IMR-90 (cell line): Measurements from ENCODE around the gene NACC1. TPM values are rescaled to one million over a fixed set of nuclear protein-coding genes. Genes with fewer than 3 reads are reported as not detected.

ENCODE experiments used
- ATAC-seq: fragments of 200-7000 bp; cut with Tn5 transposase; 2 replicates; pipeline ENCODE4 v1.9.1; 2020; ENCODE audit warnings: low read depth, mild to moderate bottlenecking, moderate library complexity
- BruUV-seq: library from RNA; stranded (reverse); fragments of 400-500 nt; replicated peaks from 2 replicates; lab custom pipeline; 2021; lab: Mats Ljungman, UMichigan
- CTCF ChIA-PET: fragments of 300-600 bp; formaldehyde crosslinking; extraction: SDS; loops from one replicate; lab custom pipeline; 2021; ENCODE audit warnings: antibody characterized with exemption; lab: Yijun Ruan, JAX
- POLR2A ChIA-PET: fragments of 300-600 bp; sonication (Branson Sonifier 250); formaldehyde crosslinking; loops from one replicate; lab custom pipeline; 2022; ENCODE audit warnings: antibody characterized with exemption; ENCODE audit not compliant: unreplicated experiment; lab: Charles Lee
- DNase-seq: peaks from one replicate; pipeline ENCODE4 v3.0.0; 2013
- H2AFZ ChIP-seq: replicated peaks from 2 replicates; pipeline ENCODE3; 2013; ENCODE audit warnings: low read length, mild to moderate bottlenecking; ENCODE audit not compliant: poor library complexity
- H2AK5ac ChIP-seq: 2 replicates; pipeline ENCODE4 v1.6.1; 2013; ENCODE audit warnings: low read depth, low read length, inconsistent platforms
- H2AK9ac ChIP-seq: replicated peaks from 2 replicates; pipeline ENCODE3; 2013; ENCODE audit warnings: mild to moderate bottlenecking, low read depth, low read length, moderate library complexity; ENCODE audit not compliant: poor library complexity
- H2BK120ac ChIP-seq: 2 replicates; pipeline ENCODE4 v1.6.1; 2013; ENCODE audit warnings: low read depth, low read length, inconsistent platforms
- H2BK15ac ChIP-seq: 3 replicates; pipeline ENCODE4 v1.6.1; 2013; ENCODE audit warnings: low read depth, low read length, inconsistent platforms
- H2BK20ac ChIP-seq: 2 replicates; pipeline ENCODE4 v1.6.1; 2013; ENCODE audit warnings: low read depth, mild to moderate bottlenecking, inconsistent platforms, low read length, moderate library complexity
- H2BK5ac ChIP-seq: 2 replicates; pipeline ENCODE4 v1.6.1; 2013; ENCODE audit warnings: mild to moderate bottlenecking, low read depth, low read length, inconsistent platforms; ENCODE audit not compliant: poor library complexity, severe bottlenecking
- H3K14ac ChIP-seq: replicated peaks from 2 replicates; pipeline ENCODE4 v1.6.1; 2013; ENCODE audit warnings: low read depth, low read length, inconsistent platforms
- H3K18ac ChIP-seq: 2 replicates; pipeline ENCODE4 v1.6.1; 2013; ENCODE audit warnings: low read depth, low read length, control low read depth
- H3K23ac ChIP-seq: 2 replicates; pipeline ENCODE4 v1.6.1; 2013; ENCODE audit warnings: low read depth, low read length, inconsistent platforms
- H3K27ac ChIP-seq: 2 replicates; pipeline ENCODE4 v1.5.1; 2013; ENCODE audit warnings: mild to moderate bottlenecking, control low read depth, low read length; ENCODE audit not compliant: insufficient read depth
- H3K27me3 ChIP-seq: 2 replicates; pipeline ENCODE4 v1.6.1; 2013; ENCODE audit warnings: low read length; ENCODE audit not compliant: control insufficient read depth, insufficient read depth
- H3K36me3 ChIP-seq: 2 replicates; pipeline ENCODE4 v1.6.1; 2013; ENCODE audit warnings: low read length, mixed read lengths; ENCODE audit not compliant: control insufficient read depth, insufficient read depth
- H3K4ac ChIP-seq: 2 replicates; pipeline ENCODE4 v1.6.1; 2013; ENCODE audit warnings: low read depth, low read length, inconsistent platforms
- H3K4me1 ChIP-seq: 2 replicates; pipeline ENCODE4 v1.6.1; 2013; ENCODE audit warnings: low read length, mixed read lengths; ENCODE audit not compliant: control insufficient read depth, insufficient read depth
- H3K4me2 ChIP-seq: 2 replicates; pipeline ENCODE4 v1.6.1; 2013; ENCODE audit warnings: low read depth, mild to moderate bottlenecking, control low read depth, low read length, moderate library complexity
- H3K4me3 ChIP-seq: 2 replicates; pipeline ENCODE4 v1.5.1; 2013; ENCODE audit warnings: low read depth, mild to moderate bottlenecking, control low read depth, low read length, moderate library complexity; ENCODE audit not compliant: insufficient read depth
- H3K56ac ChIP-seq: 2 replicates; pipeline ENCODE4 v1.6.1; 2013; ENCODE audit warnings: low read length, inconsistent platforms; ENCODE audit not compliant: insufficient read depth; ENCODE audit errors: extremely low read depth
- H3K79me1 ChIP-seq, 2 experiments: 2 replicates each; pipeline ENCODE4 v1.6.1; 2013; ENCODE audit warnings: low read length in 2 of 2, inconsistent platforms in 1 of 2, low read depth in 1 of 2
- H3K9ac ChIP-seq: 2 replicates; pipeline ENCODE4 v1.6.1; 2013; ENCODE audit warnings: low read depth, low read length, control low read depth
- H3K9me1 ChIP-seq: 2 replicates; pipeline ENCODE4 v1.6.1; 2013; ENCODE audit warnings: low read length, inconsistent platforms; ENCODE audit not compliant: insufficient read depth
- H3K9me3 ChIP-seq: 2 replicates; pipeline ENCODE4 v1.6.1; 2013; ENCODE audit warnings: low read length; ENCODE audit not compliant: control insufficient read depth, insufficient read depth
- H4K20me1 ChIP-seq: 2 replicates; pipeline ENCODE4 v1.6.1; 2013; ENCODE audit warnings: low read length, inconsistent platforms; ENCODE audit not compliant: insufficient read depth
- H4K5ac ChIP-seq: 2 replicates; pipeline ENCODE4 v1.6.1; 2013; ENCODE audit warnings: mild to moderate bottlenecking, low read depth, low read length, control low read depth
- H4K8ac ChIP-seq, 2 experiments: 2 replicates each; pipeline ENCODE4 v1.6.1; 2013; ENCODE audit warnings: low read depth in 2 of 2, low read length in 2 of 2, control low read depth in 1 of 2, inconsistent platforms in 1 of 2
- H4K91ac ChIP-seq: 2 replicates; pipeline ENCODE4 v1.6.1; 2013; ENCODE audit warnings: low read depth, low read length, inconsistent platforms; ENCODE audit not compliant: insufficient read depth
- CEBPB ChIP-seq: IDR thresholded peaks from 2 replicates; pipeline ENCODE4 v1.6.1; 2012; ENCODE audit warnings: low read depth, low read length, improper control_type of control experiment
- FOS ChIP-seq: fragments of 150-350 bp; IDR thresholded peaks from 2 replicates; pipeline ENCODE4 v1.6.1; 2016; ENCODE audit warnings: low read depth, low read length
- MAFK ChIP-seq: IDR thresholded peaks from 2 replicates; pipeline ENCODE4 v1.6.1; 2012; ENCODE audit warnings: low read depth, low read length, improper control_type of control experiment
- MXI1 ChIP-seq: IDR thresholded peaks from 2 replicates; pipeline ENCODE4 v1.6.1; 2012; ENCODE audit warnings: low read depth, mild to moderate bottlenecking, low read length, moderate library complexity, borderline replicate concordance
- NFE2L2 ChIP-seq: fragments of 150-350 bp; IDR thresholded peaks from 2 replicates; pipeline ENCODE4 v1.6.1; 2016; ENCODE audit warnings: low read depth, mild to moderate bottlenecking, low read length
- POLR2A ChIP-seq: IDR thresholded peaks from 2 replicates; pipeline ENCODE4 v1.6.1; 2012; ENCODE audit warnings: mild to moderate bottlenecking, low read depth, low read length
- RAD21 ChIP-seq: IDR thresholded peaks from 2 replicates; pipeline ENCODE4 v1.6.1; 2012; ENCODE audit warnings: low read length, improper control_type of control experiment
- RCOR1 ChIP-seq: IDR thresholded peaks from 2 replicates; pipeline ENCODE4 v1.6.1; 2012; ENCODE audit warnings: mild to moderate bottlenecking, low read length, improper control_type of control experiment; ENCODE audit not compliant: insufficient replicate concordance
- SMC3 ChIP-seq: fragments of 150-350 bp; IDR thresholded peaks from 2 replicates; pipeline ENCODE4 v1.6.1; 2016; ENCODE audit warnings: low read depth, mild to moderate bottlenecking, antibody characterized with exemption, low read length, moderate library complexity
- WGBS, 2 experiments: methylation state at CpG; one replicate each; pipeline versions ENCODE4 v1.1.5 to v1.1.7; 2013; ENCODE audit warnings: missing lambda C conversion rate in 2 of 2; ENCODE audit not compliant: insufficient read length in 1 of 2; ENCODE audit errors: extremely low coverage in 2 of 2; 5-methylcytosine and 5-hydroxymethylcytosine counted together
- dilution Hi-C: fragments of 300-500 bp; cut with HindIII; formaldehyde crosslinking; loops from one replicate; pipeline ENCODE4 v1.14.3; 2018; ENCODE audit warnings: low sequenced_read_pairs; ENCODE audit not compliant: unreplicated experiment
- in situ Hi-C: fragments of 300-500 bp; cut with MboI; formaldehyde crosslinking; loops from 3 replicates; pipeline ENCODE4 v1.14.3; 2019; ENCODE audit warnings: low sequenced_read_pairs, inconsistent platforms, mixed read lengths
- intact Hi-C: fragments of 100-400 bp; cut with micrococcal nuclease; formaldehyde crosslinking; loops from 2 replicates; pipeline ENCODE4 v1.10.0; 2022
- polyA plus RNA-seq, 3 experiments: library from polyadenylated mRNA; depleted of rRNA; stranded (reverse); fragments of >200 nt; gene quantifications; 2 replicates each; pipeline ENCODE4 v1.2.3, GENCODE V29; 2012; ENCODE audit warnings: low replicate concordance in 1 of 3
- total RNA-seq: library from RNA; depleted of rRNA; stranded (reverse); fragments of >200 nt; gene quantifications from 2 replicates; pipeline ENCODE4 v1.2.3, GENCODE V29; 2012
- TF ChIP-seq, protein P1 (sequence below): fragments of 150-350 bp; IDR thresholded peaks from 2 replicates; pipeline ENCODE4 v1.6.1; 2016; ENCODE audit warnings: low read depth, mild to moderate bottlenecking, low read length, moderate library complexity, borderline replicate concordance
- TF ChIP-seq, protein P2 (sequence below): fragments of 150-350 bp; IDR thresholded peaks from 2 replicates; pipeline ENCODE4 v1.6.1; 2017; ENCODE audit warnings: mild to moderate bottlenecking, antibody characterized with exemption, low read length, low read depth
- TF ChIP-seq, protein P3 (sequence below): conservative IDR thresholded peaks from 2 replicates; pipeline ENCODE4 v1.5.1; 2012; ENCODE audit warnings: mild to moderate bottlenecking, low read depth, low read length, improper control_type of control experiment

Gene NACC1
- total and polyA plus RNA-seq, 2 of the 4 experiments (the other 2 are of a cell fraction), result 42.5 to 181 TPM

DNA sequence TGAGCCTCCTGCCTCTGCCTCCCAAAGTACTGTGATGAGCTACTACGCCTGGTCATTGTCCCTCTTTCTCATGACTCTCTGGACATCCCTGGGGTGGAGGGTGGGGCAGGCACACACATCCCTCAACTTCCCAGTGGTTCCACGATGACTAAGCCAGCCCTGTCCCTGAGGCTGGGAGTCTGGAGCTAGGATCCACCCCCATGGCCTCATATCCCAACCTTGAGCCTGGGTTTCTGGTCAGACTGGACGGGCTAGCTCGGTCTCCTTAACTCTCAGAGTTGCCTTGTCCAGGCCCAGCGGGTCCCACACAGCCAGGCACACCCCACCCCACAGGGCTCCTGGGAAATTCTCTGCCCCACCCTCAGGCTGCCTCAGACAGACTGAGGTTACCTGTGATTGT lies 51.7 kb downstream of the NACC1 start:
- intact Hi-C loops, result no loop called here
- no peaks in the 10 kb centered on the region for H3K9me3 ChIP-seq
- peak overlapping the region in 1 of 2 experiments; percentile 56; a peak in 2 of 4 replicates for H4K8ac ChIP-seq
- POLR2A ChIA-PET, result interaction anchor here (0.6 to 1.1 kb wide), 2 partner anchors 14 to 20 kb away, joined by 3 to 7 read pairs; no protein-coding TSS in a partner anchor
- H3K9me1 ChIP-seq, result peaks cover 21% of the 10 kb centered on the region
- H4K91ac ChIP-seq, result peak overlapping the region; percentile 62
- CTCF ChIA-PET, result interaction anchor here (1.5 kb wide), 1 partner anchor 12 kb away, joined by 3 read pairs; no protein-coding TSS in a partner anchor
- peak; percentile 13 for ATAC-seq
- H2AK5ac ChIP-seq, result peak overlapping the region; percentile 94
- H2BK5ac ChIP-seq, result peak overlapping the region; percentile 80
- peaks cover 25% of the 10 kb centered on the region for H3K4me1 ChIP-seq
- TF ChIP-seq, protein P1, sequence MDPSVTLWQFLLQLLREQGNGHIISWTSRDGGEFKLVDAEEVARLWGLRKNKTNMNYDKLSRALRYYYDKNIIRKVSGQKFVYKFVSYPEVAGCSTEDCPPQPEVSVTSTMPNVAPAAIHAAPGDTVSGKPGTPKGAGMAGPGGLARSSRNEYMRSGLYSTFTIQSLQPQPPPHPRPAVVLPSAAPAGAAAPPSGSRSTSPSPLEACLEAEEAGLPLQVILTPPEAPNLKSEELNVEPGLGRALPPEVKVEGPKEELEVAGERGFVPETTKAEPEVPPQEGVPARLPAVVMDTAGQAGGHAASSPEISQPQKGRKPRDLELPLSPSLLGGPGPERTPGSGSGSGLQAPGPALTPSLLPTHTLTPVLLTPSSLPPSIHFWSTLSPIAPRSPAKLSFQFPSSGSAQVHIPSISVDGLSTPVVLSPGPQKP, result no peak
- TF ChIP-seq, protein P2, sequence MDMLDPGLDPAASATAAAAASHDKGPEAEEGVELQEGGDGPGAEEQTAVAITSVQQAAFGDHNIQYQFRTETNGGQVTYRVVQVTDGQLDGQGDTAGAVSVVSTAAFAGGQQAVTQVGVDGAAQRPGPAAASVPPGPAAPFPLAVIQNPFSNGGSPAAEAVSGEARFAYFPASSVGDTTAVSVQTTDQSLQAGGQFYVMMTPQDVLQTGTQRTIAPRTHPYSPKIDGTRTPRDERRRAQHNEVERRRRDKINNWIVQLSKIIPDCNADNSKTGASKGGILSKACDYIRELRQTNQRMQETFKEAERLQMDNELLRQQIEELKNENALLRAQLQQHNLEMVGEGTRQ, result no peak
- TF ChIP-seq CEBPB (no peak), MAFK (no peak), RCOR1 (peak; percentile 26), RAD21 (no peak), SMC3 (no peak), FOS (0 out of 2 replicates have a peak, but pooled peaks have one; percentile 19), MXI1 (no peak), POLR2A (no peak), NFE2L2 (0 out of 2 replicates have a peak, but pooled peaks have one; percentile 5)
- TF ChIP-seq, protein P3, sequence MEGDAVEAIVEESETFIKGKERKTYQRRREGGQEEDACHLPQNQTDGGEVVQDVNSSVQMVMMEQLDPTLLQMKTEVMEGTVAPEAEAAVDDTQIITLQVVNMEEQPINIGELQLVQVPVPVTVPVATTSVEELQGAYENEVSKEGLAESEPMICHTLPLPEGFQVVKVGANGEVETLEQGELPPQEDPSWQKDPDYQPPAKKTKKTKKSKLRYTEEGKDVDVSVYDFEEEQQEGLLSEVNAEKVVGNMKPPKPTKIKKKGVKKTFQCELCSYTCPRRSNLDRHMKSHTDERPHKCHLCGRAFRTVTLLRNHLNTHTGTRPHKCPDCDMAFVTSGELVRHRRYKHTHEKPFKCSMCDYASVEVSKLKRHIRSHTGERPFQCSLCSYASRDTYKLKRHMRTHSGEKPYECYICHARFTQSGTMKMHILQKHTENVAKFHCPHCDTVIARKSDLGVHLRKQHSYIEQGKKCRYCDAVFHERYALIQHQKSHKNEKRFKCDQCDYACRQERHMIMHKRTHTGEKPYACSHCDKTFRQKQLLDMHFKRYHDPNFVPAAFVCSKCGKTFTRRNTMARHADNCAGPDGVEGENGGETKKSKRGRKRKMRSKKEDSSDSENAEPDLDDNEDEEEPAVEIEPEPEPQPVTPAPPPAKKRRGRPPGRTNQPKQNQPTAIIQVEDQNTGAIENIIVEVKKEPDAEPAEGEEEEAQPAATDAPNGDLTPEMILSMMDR, result no peak
- H4K5ac ChIP-seq, result peak overlapping the region; percentile 45; the same call in 1 of the 2 replicates
- 20% methylated on average over 1 of the region's 5 CpGs; no CpG with 5 or more reads in 1 of the 2 experiments for WGBS, 2 experiments
- H3K79me1 ChIP-seq, result peaks cover 0 to 58% of the 10 kb centered on the region in 2 experiments; a peak in 2 of 4 replicates
- no TSS peak for BruUV-seq
- H2BK15ac ChIP-seq, result peak overlapping the region; percentile 90; the same call in 2 of the 3 replicates
- H3K9ac ChIP-seq, result no peak overlapping the region
- H2AK9ac ChIP-seq, result peak overlapping the region; percentile 93
- H3K4me2 ChIP-seq, result no peak overlapping the region
- no peaks in the 10 kb centered on the region for H3K36me3 ChIP-seq
- H3K14ac ChIP-seq, result peak overlapping the region; percentile 73; the same call in 1 of the 2 replicates
- H3K4ac ChIP-seq, result peak overlapping the region; percentile 93
- H2BK120ac ChIP-seq, result peak overlapping the region; percentile 93
- H3K4me3 ChIP-seq, result no peak overlapping the region
- DNase-seq, result peak; percentile 65
- dilution Hi-C loops, result no loop called here
- peak overlapping the region; percentile 52; the same call in 1 of the 2 replicates for H3K23ac ChIP-seq
- H3K18ac ChIP-seq, result no peak overlapping the region
- peak overlapping the region; percentile 13; the same call in 1 of the 2 replicates for H3K27ac ChIP-seq
- no peaks in the 10 kb centered on the region for H3K27me3 ChIP-seq
- in situ Hi-C loops, result no loop called here
- H2BK20ac ChIP-seq, result peak overlapping the region; percentile 94
- no peak overlapping the region for H3K56ac ChIP-seq
- H4K20me1 ChIP-seq, result no peaks in the 10 kb centered on the region
- peak overlapping the region; percentile 85 for H2AFZ ChIP-seq
